LoVo (cell line): ENCODE measurements around the gene SH3BP2.

Experiments used
- DNase-seq: peaks from one replicate; pipeline ENCODE4 v3.0.0-alpha.2; 2016; ENCODE audit warnings: low spot score

Gene SH3BP2

GRCh38 chr4:2803624-2804448 lies 11.0 kb downstream of the SH3BP2 start:
- DNase-seq = peak; percentile 50

- DNase-seq = no peak
These were observed 11.6 kb downstream of the SH3BP2 start for GRCh38 chr4:2804449-2804972.

- DNase-seq = no peak
These were observed 12.2 kb downstream of the SH3BP2 start for GRCh38 chr4:2804973-2805501.

DNA sequence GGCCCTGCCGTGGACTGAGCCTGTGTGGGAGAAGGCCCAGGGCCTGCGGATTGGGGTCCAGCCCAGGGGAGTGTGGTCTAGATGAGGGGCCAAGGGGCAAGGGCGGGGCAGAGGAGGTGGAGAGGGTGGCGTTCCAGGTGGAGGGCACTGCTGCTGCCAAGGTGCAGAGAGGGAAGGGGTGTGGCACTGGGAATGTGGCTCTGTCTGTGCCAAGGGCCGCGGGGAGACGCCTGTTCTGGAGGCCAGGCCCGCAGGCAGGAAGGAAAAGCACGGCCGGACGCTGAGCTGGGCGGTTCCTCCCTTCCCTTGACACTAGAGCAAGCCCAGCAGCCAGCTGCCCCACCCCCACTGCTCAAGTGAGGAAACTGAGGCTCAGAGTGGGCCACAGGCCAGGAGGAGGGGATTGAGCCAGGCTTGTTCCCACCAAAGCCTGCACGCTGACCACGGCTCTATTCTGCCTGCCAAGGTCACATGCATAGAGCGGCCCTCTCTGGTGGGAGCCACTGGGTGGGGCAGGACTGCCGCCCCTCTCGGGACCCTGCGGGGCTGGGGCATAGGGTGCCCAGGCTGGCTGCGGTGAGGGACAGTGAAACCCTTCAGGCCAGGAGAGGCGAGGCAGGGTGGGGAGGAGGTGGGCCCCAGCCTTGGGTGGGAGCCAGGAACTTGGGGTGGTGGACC lies 13.0 kb downstream of the SH3BP2 start:
- DNase-seq = peak; percentile 81

DNA sequence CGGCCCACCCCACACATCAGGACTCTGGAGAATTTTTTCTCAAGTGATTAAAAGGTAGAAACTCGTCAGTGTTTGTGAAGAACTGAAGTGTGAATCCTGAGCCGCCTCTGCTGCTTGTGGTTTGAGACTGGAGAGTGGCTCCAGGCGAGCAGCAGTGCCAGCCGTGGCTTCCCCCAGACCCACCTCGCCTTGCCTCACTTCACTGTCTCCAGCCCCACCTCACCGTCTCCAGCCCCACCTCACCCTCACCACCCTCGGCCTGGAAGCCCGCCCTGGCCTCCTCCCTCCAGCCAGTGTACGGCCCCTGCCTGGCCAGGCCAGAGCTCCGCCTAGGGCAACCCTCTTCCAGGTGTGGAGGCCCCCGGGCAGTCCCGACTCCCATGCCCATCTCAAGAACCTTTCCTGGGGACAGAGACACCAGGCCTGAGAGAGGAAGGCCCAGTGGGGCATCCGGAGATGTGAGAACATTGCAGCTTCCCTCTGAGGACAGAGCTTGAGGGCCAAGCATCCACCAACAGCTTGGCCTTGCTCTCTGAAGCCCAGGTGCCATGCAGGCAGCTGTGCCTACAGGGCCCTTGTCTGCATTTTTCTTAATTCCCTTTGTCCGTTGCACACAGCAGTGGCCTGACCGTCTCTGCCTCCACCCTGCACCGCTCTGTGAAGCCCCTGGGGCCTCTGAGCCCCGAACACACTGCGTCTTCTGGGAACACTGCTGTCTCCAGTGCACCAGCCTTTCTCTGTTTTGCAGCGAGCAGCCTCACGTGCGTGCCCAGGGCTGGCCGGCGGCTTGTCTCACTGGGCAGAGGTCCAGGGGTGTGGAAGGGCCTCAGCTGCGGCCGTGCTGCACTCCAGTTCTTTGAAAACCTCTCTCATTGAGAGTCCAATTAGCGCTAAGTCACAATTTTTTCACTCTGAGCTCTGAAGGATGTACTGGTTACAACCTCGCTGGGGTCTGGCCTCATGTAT lies 13.8 kb downstream of the SH3BP2 start:
- no peak for DNase-seq

DNA sequence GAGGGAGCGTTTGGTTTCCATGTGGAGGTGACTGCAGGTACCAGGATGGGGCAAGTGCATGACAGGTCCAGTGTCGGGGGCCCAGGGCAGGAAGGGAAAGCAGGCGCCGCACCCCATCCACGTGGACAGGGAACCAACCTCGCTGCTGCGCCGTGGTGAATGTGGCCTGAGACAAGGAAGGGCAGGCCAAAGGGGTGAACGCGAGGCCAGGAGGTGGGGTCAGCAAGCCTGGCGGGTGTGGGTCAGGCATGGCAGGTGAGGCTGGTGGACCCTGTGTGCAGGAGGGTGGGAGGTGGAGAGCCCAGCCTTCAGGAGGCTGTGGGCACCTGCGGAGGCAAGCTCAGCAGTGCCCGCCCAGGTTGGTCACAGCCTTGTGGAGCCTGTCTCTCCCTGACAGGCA lies 14.7 kb downstream of the SH3BP2 start:
- DNase-seq = no peak

GRCh38 chr4:2808001-2808400 lies 15.1 kb downstream of the SH3BP2 start:
- DNase-seq = no peak

GRCh38 chr4:2809610-2810180 lies 16.8 kb downstream of the SH3BP2 start:
- DNase-seq = no peak

DNA sequence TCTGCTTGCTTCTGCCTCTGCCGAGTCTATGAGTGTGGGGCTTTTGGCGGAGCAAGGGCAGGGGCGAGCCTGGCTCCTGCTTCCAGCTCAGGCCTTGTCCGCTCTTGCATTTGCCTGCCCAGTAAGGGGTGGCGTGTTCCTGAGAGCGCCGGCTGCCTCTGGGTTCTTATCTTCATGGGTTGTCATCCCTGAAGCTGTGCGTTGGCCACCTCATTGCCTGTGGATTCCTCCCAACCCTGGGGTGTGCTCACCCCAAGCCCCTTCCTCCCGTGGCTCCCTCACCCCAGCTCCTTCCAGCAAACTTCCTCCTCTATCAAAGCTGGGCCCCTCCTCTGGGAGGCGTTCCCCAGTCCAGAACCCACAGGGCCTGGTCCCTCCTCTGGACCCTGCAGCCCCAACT lies 17.5 kb downstream of the SH3BP2 start:
- DNase-seq = no peak

GRCh38 chr4:2811830-2812611 lies 19.1 kb downstream of the SH3BP2 start:
- no peak for DNase-seq

DNA sequence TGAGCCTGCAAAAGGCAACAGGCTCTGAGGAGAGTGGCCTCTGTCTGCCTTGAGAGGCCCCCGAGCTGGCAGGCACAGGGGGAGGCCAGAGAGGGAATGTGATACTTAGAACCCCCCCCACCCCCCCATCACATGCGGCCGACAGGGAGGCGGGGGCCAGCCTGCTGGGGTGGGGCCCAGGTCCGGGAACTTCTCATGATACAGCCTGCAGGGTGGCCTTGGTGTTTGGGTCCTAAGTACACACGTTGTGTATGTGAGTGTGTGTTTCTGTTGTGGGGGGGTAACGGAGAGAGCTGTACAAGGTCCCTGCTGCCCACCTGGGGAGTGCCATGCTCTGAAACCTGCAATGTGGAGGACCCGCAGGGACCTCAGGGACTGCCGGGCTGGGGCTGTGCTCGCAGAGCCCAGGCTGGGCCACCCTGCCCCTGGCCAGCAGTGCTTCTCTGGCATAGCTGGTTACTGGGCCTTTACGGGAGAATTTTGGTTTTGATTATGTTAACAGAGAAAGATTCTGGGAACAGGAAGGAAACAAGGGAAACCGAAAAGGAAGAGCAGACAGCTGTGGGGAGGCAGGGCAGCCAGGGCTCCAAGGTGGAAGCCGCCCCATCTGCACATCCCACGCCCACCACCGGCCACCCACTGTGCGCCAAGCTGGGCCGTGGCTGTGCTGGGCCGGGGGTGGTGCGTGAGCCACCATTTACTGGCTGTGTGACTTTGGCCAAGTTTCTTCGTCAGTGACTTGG lies 19.9 kb downstream of the SH3BP2 start:
- DNase-seq = no peak

DNA sequence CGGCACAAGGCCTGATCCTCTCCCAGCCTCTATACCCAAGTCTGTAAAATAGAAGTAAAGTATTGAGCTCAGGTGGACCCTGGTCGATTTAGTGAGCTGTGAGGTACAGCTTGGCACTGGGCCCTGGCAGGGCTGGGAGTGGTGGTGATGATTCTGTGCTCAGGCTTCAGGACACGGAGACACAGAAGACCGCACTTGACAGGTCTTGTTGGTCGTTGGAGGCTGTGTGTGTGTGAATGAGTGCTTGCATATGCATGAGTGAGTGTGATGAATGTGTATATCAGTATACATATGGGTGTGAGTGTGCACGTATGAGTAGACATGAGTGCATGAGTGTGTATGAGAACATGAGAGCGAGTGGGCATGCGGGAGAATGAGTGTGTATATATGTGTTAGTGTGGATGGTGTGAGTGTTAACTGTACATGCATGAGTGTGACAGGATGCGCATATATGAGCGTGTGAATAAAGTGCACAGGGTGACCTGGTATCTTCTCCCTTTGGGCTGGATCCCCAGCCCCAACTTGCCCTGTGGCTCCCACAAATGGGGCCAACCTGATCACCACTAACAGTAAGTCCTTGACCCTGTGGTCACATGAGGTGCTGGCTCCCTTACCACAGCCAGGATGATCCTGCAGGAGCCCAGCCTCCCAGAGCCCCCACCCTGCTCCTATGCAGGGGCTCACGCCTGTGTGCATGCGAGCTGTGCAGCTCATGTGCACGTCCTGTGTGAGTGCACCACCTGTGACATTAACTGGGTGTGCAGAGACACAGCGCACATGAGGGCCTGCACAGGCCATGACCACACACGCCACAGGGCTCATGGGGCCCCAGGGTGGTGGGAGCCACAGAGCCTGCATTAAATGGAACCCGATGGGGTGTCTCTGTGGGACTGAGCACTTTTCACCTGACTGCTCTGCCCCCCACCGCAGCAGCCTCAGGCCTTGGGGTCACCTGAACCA lies 20.8 kb downstream of the SH3BP2 start:
- DNase-seq = no peak

DNA sequence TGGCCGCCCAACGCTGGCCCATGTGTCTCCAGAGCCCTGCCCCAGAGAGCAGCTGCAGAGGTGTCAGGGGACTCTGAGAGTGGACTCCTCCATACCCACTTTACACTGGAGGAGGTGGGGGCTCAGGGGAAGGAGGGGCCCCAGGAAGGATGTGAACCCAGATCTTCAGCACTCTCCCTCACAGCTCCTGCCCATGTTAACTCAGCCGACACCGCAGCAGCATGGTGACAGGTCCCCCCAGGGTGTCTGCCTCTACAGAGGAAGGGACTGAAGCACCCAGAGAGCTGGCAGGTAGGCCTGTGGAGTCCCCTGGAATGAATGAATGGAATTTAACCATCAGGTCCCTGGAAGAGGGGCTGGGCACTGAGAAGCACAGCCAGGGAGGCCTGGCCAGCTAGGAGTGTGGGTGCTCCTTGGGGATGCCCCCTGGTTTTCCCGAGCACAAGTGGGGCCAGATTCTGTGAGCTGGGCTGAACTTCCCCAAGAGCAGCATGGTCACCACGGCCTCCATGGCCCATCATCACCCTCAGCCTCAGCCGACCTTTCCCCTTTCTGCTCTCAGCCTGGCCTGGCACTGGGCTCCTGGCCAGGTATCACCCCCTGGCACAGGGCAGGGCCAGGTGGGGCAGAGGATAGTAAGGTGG lies 21.9 kb downstream of the SH3BP2 start:
- no peak for DNase-seq

DNA sequence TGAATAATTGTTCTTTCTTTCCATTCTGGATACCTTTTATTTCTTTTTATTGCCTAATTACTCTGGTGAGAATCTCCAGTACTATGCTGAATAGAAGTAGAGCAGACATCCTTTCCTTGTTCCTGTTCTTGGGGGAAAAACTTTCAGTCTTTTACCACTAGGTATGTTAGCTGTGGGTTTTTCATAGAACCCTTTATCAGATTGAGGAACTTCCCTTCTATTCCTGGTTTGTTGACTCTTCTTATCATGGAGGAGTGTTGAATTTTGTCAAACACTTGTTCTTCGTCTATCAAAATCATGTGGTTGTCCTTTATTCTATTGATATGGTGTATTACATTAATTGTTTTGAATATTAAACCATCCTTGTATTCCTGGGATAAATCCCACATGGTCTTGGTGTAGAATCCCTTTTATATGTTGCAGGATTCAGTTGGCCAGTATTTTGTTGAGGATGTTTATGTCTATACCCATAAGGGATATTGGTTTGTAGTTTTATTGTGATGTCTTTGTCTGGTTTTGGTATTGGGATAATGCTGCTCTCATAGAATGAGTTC lies 23.6 kb downstream of the SH3BP2 start:
- DNase-seq = no peak

DNA sequence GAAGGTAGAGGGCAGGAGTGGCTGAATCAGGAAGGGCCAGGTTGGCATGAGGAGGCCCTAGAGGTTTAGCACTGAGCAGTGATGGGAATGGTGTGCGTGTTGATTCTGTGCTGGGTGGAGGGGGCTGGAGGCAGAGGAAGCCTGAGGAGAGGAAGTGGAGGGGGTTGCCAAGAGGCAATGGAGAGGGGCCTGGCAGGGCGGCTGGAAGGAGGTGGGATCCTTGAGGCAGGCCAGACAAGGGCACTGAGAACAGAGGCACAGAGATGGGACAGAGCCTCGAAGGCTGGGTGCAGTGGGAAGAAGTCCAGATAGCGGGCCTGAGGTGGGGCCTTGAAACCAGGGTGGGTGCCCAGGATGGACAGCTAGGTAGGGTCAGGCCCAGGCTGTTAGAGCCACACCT lies 24.3 kb downstream of the SH3BP2 start:
- no peak for DNase-seq

- DNase-seq = peak; percentile 60
These were observed 24.9 kb downstream of the SH3BP2 start for GRCh38 chr4:2817701-2818350.

DNA sequence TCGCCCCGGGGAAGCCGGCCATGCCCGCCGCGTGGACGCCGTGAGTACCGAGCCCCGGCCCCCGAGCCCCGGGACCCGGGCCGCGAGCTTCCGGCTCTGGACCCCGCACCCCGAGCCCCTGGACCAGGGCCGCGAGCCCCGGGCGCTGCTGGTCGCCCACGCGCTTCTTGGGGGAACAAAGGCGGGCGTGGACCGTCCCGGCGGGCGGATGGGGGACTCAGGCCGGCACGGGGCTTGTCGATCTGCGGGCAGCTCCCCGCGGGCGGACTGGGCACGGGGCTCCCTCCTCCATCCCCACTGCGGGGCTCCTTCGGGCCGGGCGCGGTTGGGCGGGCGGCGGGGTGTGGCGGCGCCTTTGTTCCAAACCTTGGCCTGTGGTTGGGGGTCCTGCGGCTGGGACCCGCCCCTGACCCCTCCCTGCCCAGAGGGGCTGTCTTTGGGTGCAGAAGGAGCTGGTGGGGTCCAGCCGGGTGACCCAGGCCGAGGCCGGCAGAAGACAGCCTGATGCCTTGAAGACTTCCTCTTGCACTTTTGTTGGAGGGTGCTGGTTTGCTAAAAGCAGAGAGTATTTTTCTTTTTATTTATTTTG lies 25.6 kb downstream of the SH3BP2 start:
- no peak for DNase-seq
